ENCODE results near the gene E2F4. TPM values are rescaled to one million over a fixed set of nuclear protein-coding genes. Genes with fewer than 3 reads are reported as not detected.

Gene E2F4
- total RNA-seq, 1 donor from 2014 or later, result 68.4 TPM

DNA sequence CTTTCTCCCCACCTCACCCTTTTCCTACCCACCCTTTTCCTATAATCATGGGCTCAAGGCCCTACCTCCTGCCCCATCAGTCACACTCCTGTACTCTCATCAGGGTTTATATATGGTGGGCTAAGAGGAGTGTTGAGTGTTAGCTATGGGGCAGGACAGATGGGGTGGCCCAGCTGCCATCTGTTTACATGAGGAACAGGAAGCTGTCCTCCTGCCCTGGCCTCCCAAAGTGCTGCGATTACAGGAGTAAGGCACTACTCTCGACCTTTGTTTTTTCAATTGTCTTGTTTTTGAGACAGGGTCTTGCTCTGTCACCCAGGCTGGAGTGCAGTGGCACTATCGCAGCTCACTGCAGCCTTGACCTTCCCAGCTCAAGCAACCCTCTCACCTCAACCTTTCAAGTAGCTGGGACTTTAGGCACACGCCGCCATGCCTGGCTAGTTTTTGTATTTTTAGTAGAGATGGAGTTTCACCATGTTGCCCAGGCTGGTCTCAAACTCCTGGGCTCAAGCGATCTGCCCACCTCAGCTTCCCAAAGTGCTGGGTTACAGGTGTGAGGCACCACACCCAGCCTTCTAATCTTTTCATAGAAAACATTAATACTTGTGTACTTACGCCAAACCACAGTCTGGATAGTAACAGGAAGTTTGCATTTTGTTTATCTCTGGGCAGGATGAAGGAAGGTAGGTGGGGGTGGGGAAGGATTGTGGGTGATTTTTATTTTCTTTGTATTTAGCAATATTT is 33.9 kb upstream of the E2F4 start:
- no peak for DNase-seq (ENCODE audit: low spot score)

DNA sequence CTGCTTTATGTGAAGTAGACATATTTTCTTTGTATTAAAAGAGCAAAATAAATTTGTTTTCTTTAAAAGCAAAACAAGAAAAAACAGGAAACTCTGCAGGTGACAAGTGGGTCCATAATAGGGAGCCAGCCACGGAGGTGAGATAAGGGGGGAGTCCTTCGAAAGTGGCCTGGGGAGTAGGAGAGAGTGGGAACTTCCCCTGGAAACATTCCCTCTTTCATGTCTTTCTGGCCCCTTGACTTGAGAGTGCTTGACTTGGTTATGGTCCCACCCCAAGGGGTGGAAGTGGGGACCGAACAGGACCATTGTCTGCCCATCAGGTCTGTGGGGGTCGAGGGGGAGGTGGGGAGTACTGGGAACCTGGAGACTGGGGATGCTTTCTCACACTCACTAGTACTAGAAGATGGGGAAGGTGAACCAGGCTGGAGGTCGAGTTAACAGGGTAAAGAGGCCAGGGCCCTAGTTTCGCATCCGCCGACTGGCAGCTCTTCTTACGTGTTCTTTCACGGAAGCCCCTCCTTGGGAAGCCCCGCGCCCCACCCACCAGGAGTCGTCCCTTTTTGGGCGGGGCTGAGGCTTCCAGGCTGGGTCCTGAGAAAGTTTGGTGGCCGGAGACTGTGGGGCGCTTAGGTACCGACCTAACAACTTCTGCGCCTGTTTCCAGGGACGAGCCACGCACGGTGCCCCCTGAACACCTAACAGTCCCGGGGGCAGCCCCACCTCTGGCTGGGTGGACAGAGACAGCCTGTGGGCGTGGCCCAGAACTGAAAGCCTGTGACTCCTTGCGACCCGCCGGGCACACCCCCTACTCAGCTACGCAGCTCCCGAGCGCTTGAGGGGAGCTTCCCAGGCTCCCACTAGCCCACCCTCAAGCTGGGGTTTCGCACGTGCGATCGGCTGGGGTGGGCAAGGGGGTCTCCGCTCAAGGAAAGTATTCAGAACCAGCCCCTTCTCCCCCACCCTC is 33.0 kb upstream of the E2F4 start:
- no peak for DNase-seq (ENCODE audit: low spot score)

GRCh38 chr16:67161595-67162058 is 30.3 kb upstream of the E2F4 start:
- no peak for DNase-seq (ENCODE audit: low spot score)

- DNase-seq (ENCODE audit: low spot score), result no peak
Measured at GRCh38 chr16:67162506-67163163, 29.3 kb upstream of the E2F4 start.

DNA sequence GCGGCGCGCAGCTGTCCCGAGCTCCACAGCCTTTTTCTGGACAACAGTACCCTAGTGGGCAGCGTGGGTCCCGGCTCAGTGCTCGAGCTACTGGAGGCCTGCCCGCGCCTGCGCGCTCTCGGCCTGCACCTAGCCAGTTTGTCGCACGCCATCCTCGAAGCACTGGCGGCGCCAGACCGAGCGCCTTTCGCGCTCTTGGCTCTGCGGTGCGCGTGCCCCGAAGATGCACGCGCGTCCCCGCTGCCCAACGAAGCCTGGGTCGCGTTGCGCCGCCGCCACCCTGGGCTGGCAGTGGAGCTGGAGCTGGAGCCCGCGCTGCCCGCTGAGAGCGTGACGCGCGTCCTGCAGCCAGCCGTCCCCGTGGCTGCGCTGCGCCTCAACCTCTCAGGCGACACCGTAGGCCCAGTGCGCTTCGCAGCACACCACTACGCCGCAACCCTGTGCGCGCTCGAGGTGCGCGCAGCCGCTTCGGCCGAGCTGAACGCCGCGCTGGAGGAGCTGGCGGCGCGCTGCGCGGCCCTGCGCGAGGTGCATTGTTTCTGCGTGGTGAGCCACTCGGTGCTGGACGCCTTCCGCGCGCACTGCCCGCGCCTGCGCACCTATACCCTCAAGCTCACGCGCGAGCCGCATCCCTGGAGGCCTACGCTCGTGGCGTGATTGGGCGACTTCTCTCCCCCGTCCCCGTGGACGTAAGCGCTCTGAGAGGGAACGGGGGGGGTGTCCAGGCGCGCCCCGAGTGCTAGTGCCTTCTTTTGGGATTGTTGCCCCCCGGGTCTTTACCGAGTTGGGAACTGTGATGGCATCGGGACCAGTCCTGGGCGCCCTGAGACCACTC is 28.6 kb upstream of the E2F4 start:
- DNase-seq (ENCODE audit: low spot score), result no peak

GRCh38 chr16:67163999-67164558 is 27.9 kb upstream of the E2F4 start:
- no peak for DNase-seq (ENCODE audit: low spot score)

- no peak for DNase-seq (ENCODE audit: low spot score)
Measured at GRCh38 chr16:67164599-67165061, 27.3 kb upstream of the E2F4 start, which contains the start of gene HSF4. TSS of gene HSF4 (plus strand) at chr16:67164745. CDS start at chr16:67164812, 67 bp downstream.

- DNase-seq (ENCODE audit: low spot score), result no peak
Measured at GRCh38 chr16:67165121-67166078, 26.6 kb upstream of the E2F4 start.

DNA sequence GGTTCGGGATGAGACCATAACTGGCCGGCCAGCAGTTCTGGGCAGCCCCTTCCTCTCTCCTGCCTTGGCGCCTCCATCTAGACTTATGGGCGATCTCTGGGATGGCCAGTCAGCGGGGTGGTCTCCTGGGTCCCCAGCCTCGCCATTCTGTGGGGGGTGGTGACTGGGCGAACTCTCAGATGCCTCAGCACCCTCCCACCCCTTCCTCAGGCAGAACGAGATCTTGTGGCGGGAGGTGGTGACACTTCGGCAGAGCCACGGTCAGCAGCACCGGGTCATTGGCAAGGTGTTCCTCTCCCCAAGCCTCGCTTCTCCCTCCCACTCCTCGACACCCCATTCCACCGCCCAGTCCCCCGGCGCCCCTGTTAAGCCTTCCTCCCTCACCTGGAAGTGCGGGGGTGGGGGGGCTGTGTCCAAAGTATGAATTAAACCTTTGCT is 25.8 kb upstream of the E2F4 start:
- DNase-seq (ENCODE audit: low spot score), result no peak

GRCh38 chr16:67166598-67167168 is 25.3 kb upstream of the E2F4 start:
- no peak for DNase-seq (ENCODE audit: low spot score)

DNA sequence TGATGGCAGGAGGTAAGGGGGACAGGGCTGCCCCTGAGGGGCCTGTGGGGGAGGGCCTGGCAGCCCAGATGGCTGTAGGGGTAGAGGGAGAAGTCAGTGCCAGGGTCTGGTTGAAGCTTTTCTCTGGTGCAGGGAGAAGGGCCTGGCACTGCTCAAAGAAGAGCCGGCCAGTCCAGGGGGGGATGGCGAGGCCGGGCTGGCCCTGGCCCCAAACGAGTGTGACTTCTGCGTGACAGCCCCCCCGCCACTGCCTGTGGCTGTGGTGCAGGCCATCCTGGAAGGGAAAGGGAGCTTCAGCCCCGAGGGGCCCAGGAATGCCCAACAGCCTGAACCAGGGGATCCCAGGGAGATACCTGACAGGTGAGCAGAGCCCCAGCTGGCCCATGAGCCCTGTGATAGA is 24.4 kb upstream of the E2F4 start:
- DNase-seq (ENCODE audit: low spot score), result no peak

- no peak for DNase-seq (ENCODE audit: low spot score)
Measured at GRCh38 chr16:67169011-67169451, 22.9 kb upstream of the E2F4 start.

DNA sequence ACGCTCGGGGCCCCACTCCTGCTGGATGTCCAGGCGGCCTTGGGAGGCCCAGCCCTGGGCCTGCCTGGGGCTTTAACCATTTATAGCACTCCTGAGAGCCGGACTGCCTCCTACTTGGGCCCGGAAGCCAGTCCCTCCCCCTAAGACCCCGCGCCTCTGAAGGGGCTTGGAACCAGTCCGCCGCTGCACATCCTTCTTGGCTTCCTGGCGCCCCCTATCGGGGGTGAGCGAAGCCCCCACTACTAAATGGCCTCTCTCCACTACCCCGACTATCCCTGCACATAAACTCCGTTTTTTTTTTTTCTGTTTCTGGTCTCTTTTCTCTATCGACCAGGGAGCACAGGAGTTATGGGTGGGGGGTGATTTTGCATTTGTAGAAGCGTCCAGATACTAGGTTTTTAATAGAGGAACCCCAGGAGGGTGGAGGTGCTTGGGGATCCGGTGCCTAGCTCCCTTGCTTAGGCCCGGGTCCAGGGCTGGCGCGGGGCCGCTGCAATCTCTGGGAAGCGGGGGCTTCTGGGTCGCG is 22.2 kb upstream of the E2F4 start:
- no peak for DNase-seq (ENCODE audit: low spot score)

- DNase-seq (ENCODE audit: low spot score), result no peak
Measured at GRCh38 chr16:67170168-67170948, 21.6 kb upstream of the E2F4 start, which contains the start of gene NOL3. TSS of gene NOL3 (plus strand) at chr16:67170538.

- no peak for DNase-seq (ENCODE audit: low spot score)
Measured at GRCh38 chr16:67170949-67171649, 20.9 kb upstream of the E2F4 start.

- no peak for DNase-seq (ENCODE audit: low spot score)
Measured at GRCh38 chr16:67173323-67173722, 18.6 kb upstream of the E2F4 start.
